Psoas muscle (tissue), 8 donors: ENCODE data around the gene CD160. TPM values are rescaled to one million over a fixed set of nuclear protein-coding genes. Genes with fewer than 3 reads are reported as not detected.

Experiments used
- ATAC-seq, 4 donors: fragments of 200-7000 bp; cut with Tn5 transposase; one replicate each; pipeline ENCODE4 v1.9.1; 2020; ENCODE audit warnings: moderate library complexity in 3 of 4, mild to moderate bottlenecking in 2 of 4
- DNase-seq, 2 donors: peaks; one replicate each; pipeline ENCODE4 v3.0.0-alpha.2; 2020
- H3K27ac ChIP-seq: fragments of 200-600 bp; one replicate; pipeline ENCODE4 v1.8.0; 2022
- H3K27me3 ChIP-seq, 3 donors: fragments of 200-600 bp in 1 of 3; one replicate each; pipeline versions ENCODE4 v1.6.1 to v1.8.0; 2013 to 2022; ENCODE audit warnings: low read length in 2 of 3, mild to moderate bottlenecking in 2 of 3, moderate library complexity in 1 of 3; ENCODE audit not compliant: insufficient read depth in 3 of 3
- H3K36me3 ChIP-seq, 2 donors: fragments of 200-600 bp in 1 of 2; one replicate each; pipeline versions ENCODE4 v1.6.1 to v1.8.0; 2013 to 2022; ENCODE audit warnings: low read depth in 1 of 2, mild to moderate bottlenecking in 1 of 2, moderate library complexity in 1 of 2; ENCODE audit not compliant: insufficient read depth in 1 of 2
- H3K4me1 ChIP-seq: fragments of 200-600 bp; one replicate; pipeline ENCODE4 v1.8.0; 2022
- H3K4me3 ChIP-seq: fragments of 200-600 bp; one replicate; pipeline ENCODE4 v1.8.0; 2022; ENCODE audit warnings: mild to moderate bottlenecking
- H3K9me3 ChIP-seq: fragments of 200-600 bp; one replicate; pipeline ENCODE4 v1.8.0; 2022
- WGBS, 3 donors: extraction: QIAGEN DNeasy Blood & Tissue Kit; methylation state at CpG; one replicate each; pipeline versions ENCODE4 v1.1.6 to v1.1.7; 2013; 5-methylcytosine and 5-hydroxymethylcytosine counted together
- intact Hi-C, 2 donors: fragments of 100-400 bp; cut with DNase I; formaldehyde crosslinking; loops; one replicate each; pipeline versions ENCODE4 v1.11.0 to v1.14.2; 2022
- polyA plus RNA-seq, 3 donors: library from polyadenylated mRNA; stranded (reverse); fragments of 200-250 nt; gene quantifications; one replicate each; pipeline ENCODE4 v1.2.3, GENCODE V29; 2013
- total RNA-seq, 4 donors: library from RNA; stranded (reverse); fragmentation: NEBNext Ultra II Directional in 2 of 4; extraction: Animal tissue kit (Norgen Biotek cat#: 25700) in 2 of 4; gene quantifications; one replicate each; pipeline versions ENCODE4 v1.2.1 to v1.2.4, GENCODE V29; 2021 to 2023
- TF ChIP-seq, protein P1 (sequence below): fragments of 200-600 bp; IDR thresholded peaks from one replicate; pipeline ENCODE4 v1.8.0; 2022; ENCODE audit warnings: antibody characterized with exemption
- donor health status: healthy with polysubstance abuse.
- donor health status: DM: no; HTN: no; CAD: no; lungs with moderate emphysema.
- donor health status: Bipolar disorder and iron deficiency.
- donor health status: healthy.
- donor health status: DM: yes; HTN: yes; CAD: no.
- donor health status: DM: no; HTN: no; CAD: no.
- donor health status: DM: no; HTN: no; CAD: no.
- donor health status: DM: yes; HTN: yes; CAD: no.

CD160 gene
- total and polyA plus RNA-seq, 7 donors: 0.03 TPM; not detected in 6

DNA sequence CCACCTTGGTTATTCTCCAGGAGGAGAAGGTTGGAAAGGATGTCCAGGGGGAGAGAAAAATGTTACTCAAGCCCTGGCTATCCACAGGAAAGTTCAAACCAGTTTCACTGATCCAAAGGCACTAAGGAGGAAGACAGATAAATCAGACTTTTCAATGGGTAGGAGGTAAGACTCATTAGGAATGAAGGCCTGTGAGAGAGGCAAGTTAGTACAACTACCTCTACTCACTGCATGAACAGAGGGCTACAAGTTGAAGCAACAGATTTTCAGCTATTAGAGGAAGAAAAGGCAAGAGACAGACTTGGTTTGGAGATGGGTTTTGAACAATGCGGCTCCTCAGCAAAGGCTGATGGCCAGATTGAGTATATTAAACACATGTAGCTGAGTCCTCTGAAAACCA lies 16.9 kb downstream of the CD160 start:
- 92 to 100% (median 100%) methylated on average over 1 of the region's 1 CpG for WGBS, 3 donors

DNA sequence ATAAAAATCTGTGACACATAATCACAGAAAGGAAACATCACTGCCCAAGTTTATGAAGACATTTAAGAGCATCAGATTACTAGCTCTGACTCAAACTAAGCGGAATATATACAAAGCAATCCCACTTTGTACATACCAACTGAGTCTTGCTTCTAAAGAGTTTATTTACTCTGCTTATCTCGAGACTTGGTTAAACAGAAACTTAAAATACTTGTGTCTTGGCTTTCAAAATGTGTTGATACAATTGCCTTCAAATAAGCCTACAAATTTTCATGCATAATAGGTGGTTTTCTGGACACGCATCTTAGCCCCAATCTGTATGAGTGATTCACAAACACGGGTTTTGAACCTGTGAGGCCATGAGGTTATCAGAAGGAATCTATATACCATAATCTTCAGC lies 21.0 kb downstream of the CD160 start:
- peaks cover 0 to 53% of the 10 kb centered on the region in 2 donors for H3K36me3 ChIP-seq
- whole genome bisulfite sequencing, 3 donors: 89 to 96% (median 92%) methylated on average over 4 of the region's 4 CpGs

More for the DNA sequence above, 16.9 kb downstream of the CD160 start:
- no peak overlapping the region for H3K4me3 ChIP-seq
- H3K27me3 ChIP-seq: no peaks in the 10 kb centered on the region
- peaks cover 0 to 12% of the 10 kb centered on the region in 2 donors for H3K36me3 ChIP-seq
- DNase-seq: no peak
- no peaks in the 10 kb centered on the region for H3K9me3 ChIP-seq
- H3K27ac ChIP-seq: no peak overlapping the region
- H3K4me1 ChIP-seq: no peaks in the 10 kb centered on the region
- intact Hi-C loops: no loop called here
- no peak for ATAC-seq
- TF ChIP-seq, protein P1, sequence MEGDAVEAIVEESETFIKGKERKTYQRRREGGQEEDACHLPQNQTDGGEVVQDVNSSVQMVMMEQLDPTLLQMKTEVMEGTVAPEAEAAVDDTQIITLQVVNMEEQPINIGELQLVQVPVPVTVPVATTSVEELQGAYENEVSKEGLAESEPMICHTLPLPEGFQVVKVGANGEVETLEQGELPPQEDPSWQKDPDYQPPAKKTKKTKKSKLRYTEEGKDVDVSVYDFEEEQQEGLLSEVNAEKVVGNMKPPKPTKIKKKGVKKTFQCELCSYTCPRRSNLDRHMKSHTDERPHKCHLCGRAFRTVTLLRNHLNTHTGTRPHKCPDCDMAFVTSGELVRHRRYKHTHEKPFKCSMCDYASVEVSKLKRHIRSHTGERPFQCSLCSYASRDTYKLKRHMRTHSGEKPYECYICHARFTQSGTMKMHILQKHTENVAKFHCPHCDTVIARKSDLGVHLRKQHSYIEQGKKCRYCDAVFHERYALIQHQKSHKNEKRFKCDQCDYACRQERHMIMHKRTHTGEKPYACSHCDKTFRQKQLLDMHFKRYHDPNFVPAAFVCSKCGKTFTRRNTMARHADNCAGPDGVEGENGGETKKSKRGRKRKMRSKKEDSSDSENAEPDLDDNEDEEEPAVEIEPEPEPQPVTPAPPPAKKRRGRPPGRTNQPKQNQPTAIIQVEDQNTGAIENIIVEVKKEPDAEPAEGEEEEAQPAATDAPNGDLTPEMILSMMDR: no peak

DNA sequence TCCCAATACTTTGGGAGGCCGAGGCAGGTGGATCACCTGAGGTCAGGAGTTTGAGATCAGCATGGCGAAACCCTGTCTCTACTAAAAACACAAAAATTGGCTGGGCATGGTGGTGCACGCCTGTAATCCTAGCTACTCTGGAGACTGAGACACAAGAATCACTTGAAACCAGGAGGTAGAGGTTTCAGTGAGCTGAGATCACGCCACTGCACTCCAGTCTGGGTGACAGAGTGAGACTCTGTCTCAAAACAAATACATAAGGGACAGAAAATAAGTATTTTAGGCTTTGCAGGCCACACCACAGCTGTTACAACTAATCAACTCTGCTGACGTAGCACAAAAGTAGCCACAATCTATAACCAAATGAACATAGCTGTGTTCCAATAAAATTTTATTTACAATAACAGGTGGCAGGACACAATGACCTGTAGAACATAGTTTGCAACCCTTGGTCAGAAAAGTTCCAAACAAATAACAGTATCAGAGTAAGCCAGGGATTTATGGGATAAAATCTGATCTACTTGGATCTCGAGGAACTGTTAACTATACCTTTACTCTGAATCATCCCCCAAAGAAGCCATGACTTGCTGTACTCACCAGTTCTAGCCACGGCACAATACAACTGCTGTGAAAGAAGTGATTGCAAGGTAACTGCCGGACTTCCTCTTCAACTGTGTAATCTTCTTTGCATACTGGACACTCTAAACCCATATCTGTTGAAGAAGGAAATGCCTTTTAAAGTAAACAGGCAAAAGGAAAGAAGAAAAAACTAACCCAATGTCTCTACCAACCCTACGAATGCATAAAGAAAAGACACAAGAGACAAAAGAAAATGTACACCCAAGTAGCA lies 28.3 kb downstream of the CD160 start:
- no peak overlapping the region for H3K4me3 ChIP-seq
- TF ChIP-seq, protein P1: no peak
- 83 to 88% (median 84%) methylated on average over 9 of the region's 9 CpGs for WGBS, 3 donors
- no peak for ATAC-seq
- H3K36me3 ChIP-seq: peaks cover 16 to 100% of the 10 kb centered on the region in 2 donors
- no peak overlapping the region for H3K27ac ChIP-seq
- H3K27me3 ChIP-seq: no peaks in the 10 kb centered on the region
- intact Hi-C loops: no loop called here
- no peaks in the 10 kb centered on the region for H3K9me3 ChIP-seq
- H3K4me1 ChIP-seq: no peaks in the 10 kb centered on the region
- DNase-seq: no peak

More for the DNA sequence above, 21.0 kb downstream of the CD160 start:
- no peak overlapping the region for H3K27ac ChIP-seq
- no peaks in the 10 kb centered on the region for H3K27me3 ChIP-seq
- TF ChIP-seq, protein P1: no peak
- intact Hi-C loops: no loop called here
- ATAC-seq (peak in 1 of 4 donors; percentile 40), DNase-seq (no peak)
- no peaks in the 10 kb centered on the region for H3K9me3 ChIP-seq
- no peak overlapping the region for H3K4me3 ChIP-seq
- no peaks in the 10 kb centered on the region for H3K4me1 ChIP-seq

- DNase-seq (no peak), ATAC-seq (no peak)
- Histone ChIP-seq H3K4me1 (no peaks in the 10 kb centered on the region), H3K36me3 (peaks cover 16 to 99% of the 10 kb centered on the region in 2 donors), H3K4me3 (no peak overlapping the region), H3K27ac (no peak overlapping the region), H3K27me3 (no peaks in the 10 kb centered on the region), H3K9me3 (no peaks in the 10 kb centered on the region)
- WGBS, 3 donors: 74 to 81% (median 80%) methylated on average over 5 of the region's 5 CpGs
- TF ChIP-seq, protein P1: no peak
- intact Hi-C loops: no loop called here
Measured at GRCh38 chr1:145750426-145750825, 31.1 kb downstream of the CD160 start.
